ENCODE data around the gene SEPSECS. TPM values are rescaled to one million over a fixed set of nuclear protein-coding genes. Genes with fewer than 3 reads are reported as not detected.

The SEPSECS gene
- polyA plus RNA-seq, 1 donor from 2014 or later, result 6.5 TPM

DNA sequence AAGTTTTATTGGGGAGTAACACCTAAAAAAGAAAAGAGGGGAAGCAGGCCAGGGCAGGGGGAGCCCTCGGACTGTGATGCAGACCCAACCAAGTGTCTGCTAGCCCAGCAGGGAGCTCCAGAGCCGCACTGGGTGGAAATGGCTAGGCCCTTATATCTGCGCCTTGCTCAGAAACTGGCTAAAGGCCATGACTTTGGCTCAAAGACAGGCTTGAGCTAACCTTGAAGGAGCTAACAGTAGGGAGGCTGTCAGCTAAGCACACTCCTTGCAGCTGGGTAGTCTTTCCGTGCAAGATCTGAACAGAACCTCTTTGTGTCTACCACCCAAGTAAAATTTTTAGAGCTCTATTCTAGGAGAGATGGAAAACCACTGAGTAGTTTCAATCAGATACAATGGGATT lies 43.0 kb downstream of the SEPSECS start:
- H3K9me2 ChIP-seq (ENCODE audit: insufficient read depth, low read length), result no peaks in the 10 kb centered on the region
- no peak overlapping the region for H3K9ac ChIP-seq (ENCODE audit: low read length)
- no peak overlapping the region for H2AFZ ChIP-seq (ENCODE audit: low read depth, low read length)
- no peak overlapping the region for H3K4me2 ChIP-seq (ENCODE audit: low read length)
- no peaks in the 10 kb centered on the region for H3K79me2 ChIP-seq (replicated peaks; ENCODE audit: insufficient read depth, low read length)
- no peaks in the 10 kb centered on the region for H4K20me1 ChIP-seq (ENCODE audit: insufficient read depth)
- H3K27me3 ChIP-seq (ENCODE audit: insufficient read depth, low read depth, low read length), result no peaks in the 10 kb centered on the region
- no peaks in the 10 kb centered on the region for H3K9me3 ChIP-seq (ENCODE audit: low read length)
- H3K36me3 ChIP-seq (ENCODE audit: insufficient read depth, low read length), result no peaks in the 10 kb centered on the region
- no peak overlapping the region for H3K4me3 ChIP-seq (ENCODE audit: low read length)
- no peaks in the 10 kb centered on the region for H3F3A ChIP-seq (ENCODE audit: insufficient read depth, low read length, poor library complexity, severe bottlenecking)
- no peak overlapping the region for H3K27ac ChIP-seq (ENCODE audit: low read length)
- TF ChIP-seq POLR2AphosphoS5 (IDR thresholded peaks at IDR 0.05) (no peak), SMC3 (conservative IDR thresholded peaks at IDR 0.05; ENCODE audit: poor library complexity) (no peak), EP300 (conservative IDR thresholded peaks at IDR 0.05; ENCODE audit: poor library complexity, severe bottlenecking) (no peak), RAD21 (conservative IDR thresholded peaks at IDR 0.05) (no peak), MXI1 (conservative IDR thresholded peaks at IDR 0.05; ENCODE audit: poor library complexity, severe bottlenecking) (no peak), TAF1 (IDR thresholded peaks at IDR 0.05; ENCODE audit: low read depth) (no peak), EZH2 (IDR thresholded peaks at IDR 0.05; ENCODE audit: borderline replicate concordance, insufficient read depth, low read length, poor library complexity, severe bottlenecking) (no peak)
- TF ChIP-seq, protein P1, sequence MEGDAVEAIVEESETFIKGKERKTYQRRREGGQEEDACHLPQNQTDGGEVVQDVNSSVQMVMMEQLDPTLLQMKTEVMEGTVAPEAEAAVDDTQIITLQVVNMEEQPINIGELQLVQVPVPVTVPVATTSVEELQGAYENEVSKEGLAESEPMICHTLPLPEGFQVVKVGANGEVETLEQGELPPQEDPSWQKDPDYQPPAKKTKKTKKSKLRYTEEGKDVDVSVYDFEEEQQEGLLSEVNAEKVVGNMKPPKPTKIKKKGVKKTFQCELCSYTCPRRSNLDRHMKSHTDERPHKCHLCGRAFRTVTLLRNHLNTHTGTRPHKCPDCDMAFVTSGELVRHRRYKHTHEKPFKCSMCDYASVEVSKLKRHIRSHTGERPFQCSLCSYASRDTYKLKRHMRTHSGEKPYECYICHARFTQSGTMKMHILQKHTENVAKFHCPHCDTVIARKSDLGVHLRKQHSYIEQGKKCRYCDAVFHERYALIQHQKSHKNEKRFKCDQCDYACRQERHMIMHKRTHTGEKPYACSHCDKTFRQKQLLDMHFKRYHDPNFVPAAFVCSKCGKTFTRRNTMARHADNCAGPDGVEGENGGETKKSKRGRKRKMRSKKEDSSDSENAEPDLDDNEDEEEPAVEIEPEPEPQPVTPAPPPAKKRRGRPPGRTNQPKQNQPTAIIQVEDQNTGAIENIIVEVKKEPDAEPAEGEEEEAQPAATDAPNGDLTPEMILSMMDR (IDR thresholded peaks at IDR 0.05; ENCODE audit: poor library complexity, severe bottlenecking), result no peak
- TF ChIP-seq, protein P2, sequence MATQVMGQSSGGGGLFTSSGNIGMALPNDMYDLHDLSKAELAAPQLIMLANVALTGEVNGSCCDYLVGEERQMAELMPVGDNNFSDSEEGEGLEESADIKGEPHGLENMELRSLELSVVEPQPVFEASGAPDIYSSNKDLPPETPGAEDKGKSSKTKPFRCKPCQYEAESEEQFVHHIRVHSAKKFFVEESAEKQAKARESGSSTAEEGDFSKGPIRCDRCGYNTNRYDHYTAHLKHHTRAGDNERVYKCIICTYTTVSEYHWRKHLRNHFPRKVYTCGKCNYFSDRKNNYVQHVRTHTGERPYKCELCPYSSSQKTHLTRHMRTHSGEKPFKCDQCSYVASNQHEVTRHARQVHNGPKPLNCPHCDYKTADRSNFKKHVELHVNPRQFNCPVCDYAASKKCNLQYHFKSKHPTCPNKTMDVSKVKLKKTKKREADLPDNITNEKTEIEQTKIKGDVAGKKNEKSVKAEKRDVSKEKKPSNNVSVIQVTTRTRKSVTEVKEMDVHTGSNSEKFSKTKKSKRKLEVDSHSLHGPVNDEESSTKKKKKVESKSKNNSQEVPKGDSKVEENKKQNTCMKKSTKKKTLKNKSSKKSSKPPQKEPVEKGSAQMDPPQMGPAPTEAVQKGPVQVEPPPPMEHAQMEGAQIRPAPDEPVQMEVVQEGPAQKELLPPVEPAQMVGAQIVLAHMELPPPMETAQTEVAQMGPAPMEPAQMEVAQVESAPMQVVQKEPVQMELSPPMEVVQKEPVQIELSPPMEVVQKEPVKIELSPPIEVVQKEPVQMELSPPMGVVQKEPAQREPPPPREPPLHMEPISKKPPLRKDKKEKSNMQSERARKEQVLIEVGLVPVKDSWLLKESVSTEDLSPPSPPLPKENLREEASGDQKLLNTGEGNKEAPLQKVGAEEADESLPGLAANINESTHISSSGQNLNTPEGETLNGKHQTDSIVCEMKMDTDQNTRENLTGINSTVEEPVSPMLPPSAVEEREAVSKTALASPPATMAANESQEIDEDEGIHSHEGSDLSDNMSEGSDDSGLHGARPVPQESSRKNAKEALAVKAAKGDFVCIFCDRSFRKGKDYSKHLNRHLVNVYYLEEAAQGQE (IDR thresholded peaks at IDR 0.05; ENCODE audit: borderline replicate concordance), result no peak

DNA sequence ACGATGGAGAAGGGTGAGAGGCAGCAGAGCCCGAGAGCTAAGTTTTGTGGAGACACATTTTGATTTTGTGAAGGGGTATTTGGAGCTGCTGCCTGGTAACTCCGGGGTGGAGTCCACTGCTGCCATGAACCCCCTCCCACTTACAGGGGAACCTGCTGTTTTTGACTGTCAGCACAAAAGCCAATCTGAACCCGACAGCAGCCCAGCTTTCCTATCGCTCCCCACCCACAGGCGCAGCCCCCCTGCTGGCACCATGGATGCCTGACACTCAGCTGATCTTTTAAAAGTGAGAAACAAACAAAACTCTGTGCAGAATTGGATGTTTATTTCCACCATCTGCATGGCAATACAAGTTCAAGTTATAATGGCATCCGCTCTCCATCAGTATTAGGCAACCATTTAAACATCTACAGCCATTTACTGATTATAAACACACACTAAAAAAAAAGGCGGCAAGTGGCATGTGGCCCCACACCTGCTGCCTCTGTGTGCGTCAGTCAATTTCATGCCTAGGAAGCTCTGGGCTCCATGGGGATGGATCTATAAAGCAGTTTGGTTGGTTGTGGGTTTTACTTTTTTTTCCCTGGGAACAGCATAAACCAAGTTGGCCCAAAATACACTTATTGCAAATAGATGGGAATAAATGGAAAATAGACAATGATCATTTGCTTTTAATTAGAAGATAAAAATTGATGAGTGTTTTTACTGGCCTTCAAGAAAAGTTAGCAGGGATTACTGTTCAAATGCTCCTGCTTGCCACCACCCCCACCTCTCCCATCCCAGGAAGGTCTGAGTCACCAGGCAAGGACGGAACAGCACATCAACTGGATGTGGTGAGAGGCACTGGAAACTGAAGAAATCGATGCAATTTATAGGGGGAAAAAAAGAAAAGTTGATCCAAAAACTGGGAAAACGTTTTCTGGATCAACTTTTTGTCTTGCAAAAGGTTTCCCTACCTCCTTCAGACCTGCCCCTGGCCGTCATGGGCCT lies 46.0 kb downstream of the SEPSECS start:
- Histone ChIP-seq H3K9ac (ENCODE audit: low read length) (no peak overlapping the region), H3K4me3 (ENCODE audit: low read length) (no peak overlapping the region), H3F3A (ENCODE audit: insufficient read depth, low read length, poor library complexity, severe bottlenecking) (no peaks in the 10 kb centered on the region), H3K9me2 (ENCODE audit: insufficient read depth, low read length) (no peaks in the 10 kb centered on the region), H3K4me2 (ENCODE audit: low read length) (no peak overlapping the region), H2AFZ (ENCODE audit: low read depth, low read length) (no peak overlapping the region), H3K9me3 (ENCODE audit: low read length) (no peaks in the 10 kb centered on the region), H4K20me1 (ENCODE audit: insufficient read depth) (no peaks in the 10 kb centered on the region), H3K79me2 (replicated peaks; ENCODE audit: insufficient read depth, low read length) (no peaks in the 10 kb centered on the region), H3K27ac (ENCODE audit: low read length) (no peak overlapping the region), H3K36me3 (ENCODE audit: insufficient read depth, low read length) (no peaks in the 10 kb centered on the region), H3K27me3 (ENCODE audit: insufficient read depth, low read depth, low read length) (no peaks in the 10 kb centered on the region)
- TF ChIP-seq MXI1 (conservative IDR thresholded peaks at IDR 0.05; ENCODE audit: poor library complexity, severe bottlenecking) (no peak), TAF1 (IDR thresholded peaks at IDR 0.05; ENCODE audit: low read depth) (no peak), EZH2 (IDR thresholded peaks at IDR 0.05; ENCODE audit: borderline replicate concordance, insufficient read depth, low read length, poor library complexity, severe bottlenecking) (no peak), RAD21 (conservative IDR thresholded peaks at IDR 0.05) (no peak), EP300 (conservative IDR thresholded peaks at IDR 0.05; ENCODE audit: poor library complexity, severe bottlenecking) (no peak), POLR2AphosphoS5 (IDR thresholded peaks at IDR 0.05) (no peak), SMC3 (conservative IDR thresholded peaks at IDR 0.05; ENCODE audit: poor library complexity) (no peak)
- TF ChIP-seq, protein P1 (IDR thresholded peaks at IDR 0.05; ENCODE audit: poor library complexity, severe bottlenecking), result no peak
- TF ChIP-seq, protein P2 (IDR thresholded peaks at IDR 0.05; ENCODE audit: borderline replicate concordance), result no peak
